Measurements from ENCODE around the gene NLRP14.

Gene NLRP14

GRCh38 chr11:7115780-7116179, 95.5 kb downstream of the NLRP14 start:
- H3K4me3 ChIP-seq (ENCODE audit: low read depth, low read length): no peak overlapping the region
- TF ChIP-seq, protein P1, sequence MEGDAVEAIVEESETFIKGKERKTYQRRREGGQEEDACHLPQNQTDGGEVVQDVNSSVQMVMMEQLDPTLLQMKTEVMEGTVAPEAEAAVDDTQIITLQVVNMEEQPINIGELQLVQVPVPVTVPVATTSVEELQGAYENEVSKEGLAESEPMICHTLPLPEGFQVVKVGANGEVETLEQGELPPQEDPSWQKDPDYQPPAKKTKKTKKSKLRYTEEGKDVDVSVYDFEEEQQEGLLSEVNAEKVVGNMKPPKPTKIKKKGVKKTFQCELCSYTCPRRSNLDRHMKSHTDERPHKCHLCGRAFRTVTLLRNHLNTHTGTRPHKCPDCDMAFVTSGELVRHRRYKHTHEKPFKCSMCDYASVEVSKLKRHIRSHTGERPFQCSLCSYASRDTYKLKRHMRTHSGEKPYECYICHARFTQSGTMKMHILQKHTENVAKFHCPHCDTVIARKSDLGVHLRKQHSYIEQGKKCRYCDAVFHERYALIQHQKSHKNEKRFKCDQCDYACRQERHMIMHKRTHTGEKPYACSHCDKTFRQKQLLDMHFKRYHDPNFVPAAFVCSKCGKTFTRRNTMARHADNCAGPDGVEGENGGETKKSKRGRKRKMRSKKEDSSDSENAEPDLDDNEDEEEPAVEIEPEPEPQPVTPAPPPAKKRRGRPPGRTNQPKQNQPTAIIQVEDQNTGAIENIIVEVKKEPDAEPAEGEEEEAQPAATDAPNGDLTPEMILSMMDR (IDR thresholded peaks at IDR 0.05; ENCODE audit: borderline replicate concordance, insufficient read depth, low read depth, low read length): no peak

- no peak overlapping the region for H3K4me3 ChIP-seq (ENCODE audit: low read depth, low read length)
- TF ChIP-seq, protein P1 (IDR thresholded peaks at IDR 0.05; ENCODE audit: borderline replicate concordance, insufficient read depth, low read depth, low read length): no peak
These were observed 96.1 kb downstream of the NLRP14 start for GRCh38 chr11:7116370-7116769.
